GM23338 (cell line): ENCODE data around the gene MRPS24. TPM values are rescaled to one million over a fixed set of nuclear protein-coding genes. Genes with fewer than 3 reads are reported as not detected.
"Not testable (repeated sequence)": the region's sequence is repeated elsewhere in the genome, so short reads cannot be mapped to it uniquely, and the experiment has no call there.

Experiments
- ATAC-seq: fragments of 200-7000 bp; cut with Tn5 transposase; 3 replicates; pipeline ENCODE4 v1.9.1; 2020
- DNase-seq: peaks from one replicate; pipeline ENCODE4 v3.0.0-alpha.2; 2015; ENCODE audit warnings: low spot score
- H2AFZ ChIP-seq: fragments of 200-600 bp; sonication (generic); 2 replicates; pipeline ENCODE4 v1.8.0; 2016; ENCODE audit warnings: antibody characterized with exemption, mild to moderate bottlenecking, moderate library complexity
- H3F3A ChIP-seq: fragments of 200-600 bp; sonication (generic); replicated peaks from 2 replicates; pipeline ENCODE4 v1.8.0; 2017; ENCODE audit warnings: antibody characterized with exemption, mixed run types, low read depth
- H3K27ac ChIP-seq: fragments of 200-600 bp; sonication (generic); 2 replicates; pipeline ENCODE4 v1.6.1; 2016; ENCODE audit warnings: low read depth
- H3K27me3 ChIP-seq: fragments of 200-600 bp; sonication (generic); 2 replicates; pipeline ENCODE4 v1.8.0; 2016; ENCODE audit warnings: mild to moderate bottlenecking, mixed run types, moderate library complexity; ENCODE audit not compliant: insufficient read depth
- H3K36me3 ChIP-seq: fragments of 200-600 bp; sonication (generic); 2 replicates; pipeline ENCODE4 v1.8.0; 2016; ENCODE audit warnings: mild to moderate bottlenecking; ENCODE audit not compliant: insufficient read depth
- H3K4me1 ChIP-seq: fragments of 200-600 bp; sonication (generic); 2 replicates; pipeline ENCODE4 v1.8.0; 2016; ENCODE audit warnings: mild to moderate bottlenecking, moderate library complexity; ENCODE audit not compliant: insufficient read depth
- H3K4me2 ChIP-seq: fragments of 200-600 bp; sonication (generic); 2 replicates; pipeline ENCODE4 v1.7.1; 2017; ENCODE audit warnings: mixed run types
- H3K4me3 ChIP-seq: fragments of 200-600 bp; sonication (generic); 2 replicates; pipeline ENCODE4 v1.6.1; 2016; ENCODE audit warnings: mixed run types
- H3K79me2 ChIP-seq: fragments of 200-600 bp; sonication (generic); replicated peaks from 2 replicates; pipeline ENCODE4 v1.8.0; 2017; ENCODE audit warnings: mild to moderate bottlenecking; ENCODE audit not compliant: insufficient read depth
- H3K9me2 ChIP-seq: fragments of 200-600 bp; sonication (generic); 2 replicates; pipeline ENCODE4 v1.8.0; 2017; ENCODE audit not compliant: insufficient read depth
- H4K20me1 ChIP-seq: fragments of 200-600 bp; sonication (generic); replicated peaks from 2 replicates; pipeline ENCODE4 v1.8.0; 2017; ENCODE audit warnings: mild to moderate bottlenecking; ENCODE audit not compliant: insufficient read depth
- H3K27ac Mint-ChIP-seq: 2 replicates; pipeline ENCODE4 v1.8.0; 2020; ENCODE audit warnings: inconsistent platforms, mild to moderate bottlenecking, moderate library complexity, mixed read lengths
- H3K27me3 Mint-ChIP-seq: 3 replicates; pipeline ENCODE4 v1.8.0; 2022; ENCODE audit warnings: low read depth, mild to moderate bottlenecking, moderate library complexity, mixed read lengths, inconsistent platforms; ENCODE audit not compliant: insufficient read depth, poor library complexity
- H3K36me3 Mint-ChIP-seq: 3 replicates; pipeline ENCODE4 v1.8.0; 2021; ENCODE audit warnings: low read depth, mild to moderate bottlenecking, inconsistent platforms, moderate library complexity, mixed read lengths
- H3K4me1 Mint-ChIP-seq: 3 replicates; pipeline ENCODE4 v1.8.0; 2020; ENCODE audit warnings: mild to moderate bottlenecking, inconsistent platforms, mixed read lengths
- H3K4me3 Mint-ChIP-seq: 3 replicates; pipeline ENCODE4 v1.8.0; 2021; ENCODE audit warnings: moderate library complexity, mild to moderate bottlenecking, inconsistent platforms, mixed read lengths
- H3K9me3 Mint-ChIP-seq: 3 replicates; pipeline ENCODE4 v1.8.0; 2020; ENCODE audit warnings: moderate library complexity, mild to moderate bottlenecking, inconsistent platforms, mixed read lengths
- CREB1 ChIP-seq: fragments of 250-450 bp; sonication (Bioruptor Pico); IDR thresholded peaks from 2 replicates; pipeline ENCODE4 v1.5.0; 2020; ENCODE audit warnings: low read depth, mild to moderate bottlenecking, moderate library complexity
- ETS1 ChIP-seq: IDR thresholded peaks from 2 replicates; pipeline ENCODE4 v1.6.1; 2016; ENCODE audit warnings: antibody characterized with exemption
- EZH2 ChIP-seq: fragments of 200-600 bp; sonication (generic); IDR thresholded peaks from one replicate; pipeline ENCODE4 v1.8.0; 2017; ENCODE audit warnings: antibody characterized with exemption, mild to moderate bottlenecking, low read depth; ENCODE audit not compliant: unreplicated experiment
- EZH2phosphoT487 ChIP-seq: fragments of 200-600 bp; sonication (generic); IDR thresholded peaks from one replicate; pipeline ENCODE4 v1.8.1; 2018; ENCODE audit warnings: antibody characterized with exemption; ENCODE audit not compliant: unreplicated experiment
- JUNB ChIP-seq: IDR thresholded peaks from one replicate; pipeline ENCODE4 v1.6.1; 2016; ENCODE audit warnings: antibody characterized with exemption; ENCODE audit not compliant: unreplicated experiment
- NANOG ChIP-seq: IDR thresholded peaks from 2 replicates; pipeline ENCODE4 v1.6.1; 2016; ENCODE audit warnings: antibody characterized with exemption, borderline replicate concordance
- POLR2AphosphoS5 ChIP-seq: IDR thresholded peaks from 2 replicates; pipeline ENCODE4 v1.6.1; 2016; ENCODE audit warnings: antibody characterized with exemption, low read depth
- REST ChIP-seq: IDR thresholded peaks from one replicate; pipeline ENCODE4 v1.6.1; 2018; ENCODE audit warnings: antibody characterized with exemption; ENCODE audit not compliant: unreplicated experiment
- STAT1 ChIP-seq: IDR thresholded peaks from one replicate; pipeline ENCODE4 v1.6.1; 2016; ENCODE audit warnings: antibody characterized with exemption; ENCODE audit not compliant: unreplicated experiment
- ZNF114 ChIP-seq: fragments of 250-450 bp; sonication (Bioruptor Pico); IDR thresholded peaks from 2 replicates; pipeline ENCODE4 v1.5.0; 2020; ENCODE audit warnings: mild to moderate bottlenecking, moderate library complexity
- ZNF462 ChIP-seq: fragments of 250-450 bp; sonication (Bioruptor Pico); IDR thresholded peaks from 2 replicates; pipeline ENCODE4 v1.5.0; 2020; ENCODE audit warnings: mild to moderate bottlenecking, moderate library complexity
- polyA plus RNA-seq: library from polyadenylated mRNA; unstranded; fragments of >200 nt; fragmentation: Nextera tagmentation; extraction: Ambion mirVana; gene quantifications from 2 replicates; pipeline ENCODE4 v1.2.1, GENCODE V29; 2016
- total RNA-seq: library from RNA; depleted of rRNA; stranded (reverse); fragments of >200 nt; shearing (Covaris generic); gene quantifications from 2 replicates; pipeline ENCODE4 v1.2.3, GENCODE V29; 2014

MRPS24 gene
- total and polyA plus RNA-seq, 2 experiments from 2014 or later: 82.9 to 152 TPM

GRCh38 chr7:43824963-43825362 lies 44.4 kb downstream of the MRPS24 start (continued):
- TF ChIP-seq EZH2phosphoT487: no peak
- TF ChIP-seq ZNF114 (CRISPR knock-in tag): no peak
- no peak for TF ChIP-seq CREB1 (CRISPR knock-in tag)

GRCh38 chr7:43824513-43824912 lies 44.8 kb downstream of the MRPS24 start:
- not testable (repeated sequence) for H3K27ac ChIP-seq, H3K36me3 Mint-ChIP-seq, H3K4me2 ChIP-seq, H3K27me3 Mint-ChIP-seq, H3K79me2 ChIP-seq, H3K4me3 ChIP-seq, H3K36me3 ChIP-seq, H3K4me3 Mint-ChIP-seq, H2AFZ ChIP-seq, ATAC-seq, H3F3A ChIP-seq, H3K27me3 ChIP-seq, H4K20me1 ChIP-seq, H3K9me2 ChIP-seq, H3K27ac Mint-ChIP-seq, DNase-seq
- peaks cover 26% of the 10 kb centered on the region for H3K4me1 Mint-ChIP-seq
- H3K9me3 Mint-ChIP-seq: peaks cover 10% of the 10 kb centered on the region
- peaks cover 35% of the 10 kb centered on the region for H3K4me1 ChIP-seq

- H3K9me3 Mint-ChIP-seq: peaks cover 8% of the 10 kb centered on the region; the same call in 2 of the 3 replicates
- no peak for DNase-seq
These were observed 45.4 kb downstream of the MRPS24 start for GRCh38 chr7:43823941-43824340.

More at GRCh38 chr7:43823941-43824340, 45.4 kb downstream of the MRPS24 start:
- Histone ChIP-seq H3K4me2 (no peak overlapping the region), H4K20me1 (no peaks in the 10 kb centered on the region), H3K79me2 (no peaks in the 10 kb centered on the region), H3K4me3 (no peak overlapping the region), H3F3A (peaks cover 5% of the 10 kb centered on the region), H3K9me2 (peaks cover 9% of the 10 kb centered on the region), H3K27me3 (no peaks in the 10 kb centered on the region), H3K4me1 (peaks cover 29% of the 10 kb centered on the region), H3K27ac (no peak overlapping the region), H3K36me3 (no peaks in the 10 kb centered on the region), H2AFZ (peak overlapping the region; percentile 86)
- Mint-ChIP-seq H3K36me3 (peaks cover 3% of the 10 kb centered on the region; the same call in 1 of the 3 replicates), H3K4me1 (peaks cover 24% of the 10 kb centered on the region), H3K27me3 (peaks cover 1% of the 10 kb centered on the region), H3K27ac (no peak overlapping the region), H3K4me3 (no peak overlapping the region)
- ATAC-seq: no peak
- no peak for TF ChIP-seq ZNF462 (CRISPR knock-in tag)
- TF ChIP-seq REST: no peak
- no peak for TF ChIP-seq POLR2AphosphoS5
- no peak for TF ChIP-seq STAT1
- no peak for TF ChIP-seq EZH2
- TF ChIP-seq JUNB: no peak
- no peak for TF ChIP-seq ETS1
- TF ChIP-seq EZH2phosphoT487: no peak
- no peak for TF ChIP-seq ZNF114 (CRISPR knock-in tag)
- TF ChIP-seq NANOG: no peak
